ENCODE measurements around the gene SLC22A1. TPM values are rescaled to one million over a fixed set of nuclear protein-coding genes. Genes with fewer than 3 reads are reported as not detected.
A peak's percentile ranks its signal among the peaks of the same experiment; 100 is the strongest.
"Not testable (repeated sequence)": the region's sequence is repeated elsewhere in the genome, so short reads cannot be mapped to it uniquely, and the experiment has no call there.

SLC22A1 gene
- total RNA-seq, 1 donor from 2014 or later: not detected

GRCh38 chr6:160134779-160135547, 13.3 kb downstream of the SLC22A1 start:
- FAIRE-seq (no peak), DNase-seq (ENCODE audit: low spot score in 2 of 2) (no peak)

GRCh38 chr6:160135907-160136655, 14.5 kb downstream of the SLC22A1 start:
- FAIRE-seq (no peak), DNase-seq (ENCODE audit: low spot score in 2 of 2) (no peak)

GRCh38 chr6:160137130-160137988, 15.7 kb downstream of the SLC22A1 start:
- FAIRE-seq: no peak

GRCh38 chr6:160137989-160138835, 16.6 kb downstream of the SLC22A1 start:
- DNase-seq (ENCODE audit: low spot score in 2 of 2): peak in 1 of 2 donors; percentile 51
- no peak for FAIRE-seq

More at GRCh38 chr6:160137130-160137988, 15.7 kb downstream of the SLC22A1 start:
- DNase-seq (ENCODE audit: low spot score in 2 of 2): no peak

GRCh38 chr6:160138839-160139419, 17.3 kb downstream of the SLC22A1 start:
- no peak for FAIRE-seq
- no peak for DNase-seq (ENCODE audit: low spot score in 2 of 2)

GRCh38 chr6:160139420-160139851, 17.8 kb downstream of the SLC22A1 start:
- FAIRE-seq (no peak), DNase-seq (ENCODE audit: low spot score in 2 of 2) (no peak)

GRCh38 chr6:160140493-160140892, 18.9 kb downstream of the SLC22A1 start:
- DNase-seq (ENCODE audit: low spot score in 2 of 2); FAIRE-seq: not testable (repeated sequence)

GRCh38 chr6:160141001-160141726, 19.5 kb downstream of the SLC22A1 start:
- DNase-seq (ENCODE audit: low spot score in 2 of 2) (no peak), FAIRE-seq (no peak)

GRCh38 chr6:160142115-160142715, 20.6 kb downstream of the SLC22A1 start:
- no peak for FAIRE-seq

GRCh38 chr6:160146454-160147145, 25.0 kb downstream of the SLC22A1 start:
- FAIRE-seq (no peak), DNase-seq (ENCODE audit: low spot score in 2 of 2) (no peak)

More at GRCh38 chr6:160142115-160142715, 20.6 kb downstream of the SLC22A1 start:
- no peak for DNase-seq (ENCODE audit: low spot score in 2 of 2)

GRCh38 chr6:160147146-160147536, 25.5 kb downstream of the SLC22A1 start:
- FAIRE-seq (no peak), DNase-seq (ENCODE audit: low spot score in 2 of 2) (no peak)

- FAIRE-seq (no peak), DNase-seq (ENCODE audit: low spot score in 2 of 2) (no peak)
Measured at GRCh38 chr6:160154471-160154870, 32.9 kb downstream of the SLC22A1 start.

- FAIRE-seq (no peak), DNase-seq (ENCODE audit: low spot score in 2 of 2) (no peak)
Measured at GRCh38 chr6:160156842-160157241, 35.2 kb downstream of the SLC22A1 start.

GRCh38 chr6:160160450-160160849, 38.8 kb downstream of the SLC22A1 start:
- no peak for FAIRE-seq
- no peak for DNase-seq (ENCODE audit: low spot score in 2 of 2)

- FAIRE-seq: no peak
- DNase-seq (ENCODE audit: low spot score in 2 of 2): no peak
Measured at GRCh38 chr6:160160929-160161646, 39.5 kb downstream of the SLC22A1 start.

- DNase-seq (ENCODE audit: low spot score in 2 of 2) (no peak), FAIRE-seq (no peak)
Measured at GRCh38 chr6:160161647-160161986, 40.0 kb downstream of the SLC22A1 start.

GRCh38 chr6:160162030-160162566, 40.5 kb downstream of the SLC22A1 start:
- no peak for FAIRE-seq

More at GRCh38 chr6:160162030-160162566, 40.5 kb downstream of the SLC22A1 start:
- no peak for DNase-seq (ENCODE audit: low spot score in 2 of 2)
